NCI-H1092 treated with DMSO at 0.1 percent for 48 hours (cell line): ENCODE measurements around the gene CDH2.

ENCODE experiments used
- DNase-seq: peaks from one replicate; lab custom pipeline; 2025; lab: John Stamatoyannopoulos, UW

CDH2 gene

DNA sequence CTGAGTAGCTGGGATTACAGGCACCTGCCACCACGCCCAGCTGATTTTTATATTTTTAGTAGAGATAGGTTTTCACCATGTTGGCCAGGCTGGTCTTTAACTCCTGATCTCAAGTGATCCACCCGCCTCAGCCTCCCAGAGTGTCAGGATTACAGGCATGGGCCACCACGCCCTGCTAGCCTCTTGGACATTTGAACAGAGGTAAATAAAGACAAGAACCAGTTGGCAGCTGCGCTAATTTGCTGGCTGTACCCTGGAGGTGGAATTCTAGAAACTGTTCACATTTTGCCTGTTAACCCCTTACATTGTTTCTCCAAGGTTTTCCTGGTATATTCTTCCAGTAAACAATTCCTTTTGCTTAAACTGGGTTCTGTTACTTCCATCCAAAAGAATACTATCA, 132.9 kb downstream of the CDH2 start:
- DNase-seq, result no peak

- DNase-seq, result no peak
Observed at GRCh38 chr18:28043631-28044030, 133.3 kb downstream of the CDH2 start.

DNA sequence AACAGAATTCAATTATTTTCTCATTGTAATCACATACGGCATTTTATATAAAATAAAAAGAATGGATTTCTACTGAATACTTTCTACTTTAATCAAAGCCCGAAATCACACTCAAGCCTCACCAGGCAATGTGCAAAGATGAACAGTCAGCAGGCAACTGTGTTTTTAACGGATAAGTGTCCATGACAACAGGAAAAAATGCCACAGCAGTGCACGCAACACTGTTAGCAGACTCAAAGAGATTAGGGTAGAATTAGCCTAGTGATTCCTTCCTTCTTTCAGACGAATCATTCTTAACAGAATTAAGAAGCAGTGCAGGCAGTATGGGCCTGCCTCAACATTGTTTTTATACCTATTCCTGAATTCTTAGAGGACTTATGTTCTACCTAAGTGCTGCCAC, 135.6 kb downstream of the CDH2 start:
- DNase-seq, result no peak

- no peak for DNase-seq
Observed at GRCh38 chr18:28040716-28041115, 136.2 kb downstream of the CDH2 start.

- no peak for DNase-seq
Observed at GRCh38 chr18:28040211-28040610, 136.7 kb downstream of the CDH2 start.

DNA sequence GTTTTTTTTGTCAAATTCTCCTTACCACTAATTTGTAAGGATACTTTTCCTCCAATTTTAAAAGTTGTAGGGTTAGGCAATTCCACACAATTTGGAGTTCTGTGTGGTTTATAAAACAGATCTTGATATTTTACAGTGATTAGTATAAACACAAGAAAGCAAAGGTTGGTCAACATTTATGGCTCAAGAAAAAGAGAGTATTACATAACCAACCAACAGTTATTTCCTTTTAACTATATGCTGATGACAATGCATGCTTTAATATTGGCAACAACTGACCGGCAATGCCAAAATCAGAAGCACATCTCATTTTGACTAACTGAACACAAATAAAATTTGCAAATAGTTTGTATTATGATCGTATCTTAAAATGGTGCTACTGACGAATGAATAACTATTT, 137.2 kb downstream of the CDH2 start:
- DNase-seq, result no peak

DNA sequence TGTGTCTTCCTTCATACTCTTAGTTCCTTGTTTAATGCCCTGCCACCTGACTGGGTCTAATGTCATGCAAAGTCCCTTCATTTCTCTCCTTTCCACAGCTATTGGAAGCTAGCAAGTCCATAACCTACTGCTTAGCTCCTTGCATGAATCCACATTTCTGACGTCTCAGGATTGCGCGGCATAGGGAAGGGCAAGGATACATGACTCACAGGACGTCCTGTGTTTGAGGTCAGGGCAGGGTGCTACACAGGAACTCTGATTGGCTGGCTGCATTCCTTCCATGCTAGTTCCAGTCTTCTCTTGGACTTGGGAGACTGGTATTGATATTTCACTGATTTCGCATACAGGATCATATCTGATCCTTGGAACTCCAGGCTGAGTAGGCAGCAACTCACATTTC, 137.9 kb downstream of the CDH2 start:
- no peak for DNase-seq

GRCh38 chr18:28036488-28036887, 140.4 kb downstream of the CDH2 start:
- no peak for DNase-seq

DNA sequence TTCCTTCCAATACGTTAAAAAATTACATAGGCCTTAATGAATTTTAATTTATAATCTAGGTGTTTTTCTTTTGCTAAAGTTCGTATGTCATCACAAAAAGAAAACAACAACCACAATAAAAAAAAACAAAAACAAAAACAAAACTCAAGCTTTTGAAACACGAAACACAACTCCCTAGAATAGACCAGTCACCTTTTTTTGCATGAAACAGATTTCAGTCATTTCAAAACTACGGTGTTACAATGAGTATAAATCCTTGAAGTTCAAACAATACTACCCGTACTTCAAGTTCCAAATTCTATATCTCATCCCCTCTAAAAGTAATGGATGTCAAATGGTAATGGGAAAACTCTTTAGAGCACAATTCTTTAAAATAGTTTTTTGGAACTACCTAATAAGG, 142.4 kb downstream of the CDH2 start:
- DNase-seq, result no peak

DNA sequence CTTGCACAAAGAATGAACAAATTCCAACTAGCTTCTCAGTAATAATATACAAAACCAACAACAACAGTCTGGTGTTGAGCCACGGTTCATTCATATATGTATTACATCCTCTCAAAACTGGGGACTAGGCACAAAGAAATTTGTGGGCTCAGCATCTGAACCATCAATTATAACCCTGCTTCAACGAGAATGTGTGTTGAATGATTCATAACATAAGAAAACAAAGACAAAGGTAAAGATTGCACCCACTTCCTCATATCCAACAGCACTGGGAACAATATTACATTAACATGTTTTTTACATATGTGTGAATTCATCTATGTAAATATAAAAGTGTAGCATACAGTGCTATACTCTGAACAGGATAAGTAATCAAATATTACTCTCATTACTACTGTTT, 144.8 kb downstream of the CDH2 start:
- no peak for DNase-seq

- no peak for DNase-seq
Observed at GRCh38 chr18:28030458-28030857, 146.5 kb downstream of the CDH2 start.

- DNase-seq, result no peak
Observed at GRCh38 chr18:28027755-28028154, 149.2 kb downstream of the CDH2 start.

DNA sequence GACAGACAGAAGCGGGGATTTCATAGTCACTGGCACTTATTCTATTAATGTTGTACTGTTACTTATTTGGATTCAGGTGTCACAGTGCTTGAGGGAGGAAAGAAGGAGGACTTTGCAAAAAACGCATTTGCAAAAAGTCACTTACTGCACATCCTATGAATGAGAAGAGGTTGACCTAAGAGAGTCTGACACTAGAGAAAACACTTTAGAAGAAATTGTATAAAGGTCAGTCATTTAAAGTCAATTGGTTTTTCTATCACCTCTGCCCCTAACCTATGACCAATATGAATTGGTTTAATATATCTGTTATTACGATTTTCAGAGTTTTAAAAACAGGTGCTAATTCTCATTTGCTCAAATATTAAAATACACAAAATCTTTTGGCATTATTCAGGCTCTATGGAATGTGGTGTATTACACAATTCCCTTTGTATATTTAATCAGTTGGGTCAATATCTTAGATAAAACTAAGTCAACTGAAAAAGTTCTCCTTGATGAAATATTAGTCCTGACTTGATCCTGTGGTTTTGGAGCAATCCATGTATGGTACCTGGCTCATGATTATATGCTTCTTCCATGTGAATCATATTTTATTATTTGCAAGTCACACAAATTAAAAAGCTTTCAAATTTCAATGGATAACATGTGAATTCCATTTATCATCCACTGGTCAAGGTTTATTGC, 157.4 kb downstream of the CDH2 start:
- DNase-seq, result no peak

- DNase-seq, result no peak
Observed at GRCh38 chr18:28018351-28018750, 158.6 kb downstream of the CDH2 start.

- peak; percentile 11 for DNase-seq
Observed at GRCh38 chr18:28015671-28016070, 161.3 kb downstream of the CDH2 start.

- peak; percentile 22 for DNase-seq
Observed at GRCh38 chr18:28013066-28013465, 163.9 kb downstream of the CDH2 start.

DNA sequence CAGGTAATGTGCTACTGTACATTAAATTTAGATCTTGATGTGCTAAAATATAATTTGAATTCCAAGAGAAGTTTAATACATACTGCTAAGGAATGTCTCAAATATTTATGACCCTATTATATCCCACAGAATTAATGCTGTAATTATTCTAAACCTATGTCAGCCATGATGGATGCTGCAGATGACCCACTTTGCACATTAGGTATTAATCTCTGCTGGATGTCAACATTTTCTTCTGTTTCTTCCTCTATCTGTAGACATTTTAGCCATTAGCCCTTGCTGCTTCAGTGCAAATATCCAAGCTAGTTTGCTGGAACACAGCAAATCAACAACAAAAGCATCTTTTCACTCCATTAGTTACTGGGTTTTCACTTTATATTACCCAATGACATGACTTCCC, 164.6 kb downstream of the CDH2 start:
- DNase-seq, result no peak

DNA sequence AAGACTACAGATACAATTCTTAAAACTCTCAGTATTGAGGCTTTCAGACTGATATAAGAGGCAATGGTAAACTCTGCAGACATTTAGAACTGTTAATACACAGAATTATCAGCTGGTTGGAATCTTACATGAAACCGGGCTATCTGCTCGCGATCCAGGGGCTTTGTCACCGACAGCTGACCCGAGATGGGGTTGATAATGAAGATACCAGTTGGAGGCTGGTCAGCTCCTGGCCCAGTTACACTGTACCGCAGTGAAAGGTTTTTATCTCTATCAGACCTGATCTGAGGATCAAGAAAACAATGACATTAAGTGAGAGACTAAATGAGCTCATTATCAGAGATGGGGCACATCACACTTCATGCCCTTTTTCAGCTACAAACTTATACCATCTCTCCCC, 167.3 kb downstream of the CDH2 start:
- DNase-seq, result no peak

- DNase-seq, result no peak
Observed at GRCh38 chr18:28007841-28008240, 169.1 kb downstream of the CDH2 start.

DNA sequence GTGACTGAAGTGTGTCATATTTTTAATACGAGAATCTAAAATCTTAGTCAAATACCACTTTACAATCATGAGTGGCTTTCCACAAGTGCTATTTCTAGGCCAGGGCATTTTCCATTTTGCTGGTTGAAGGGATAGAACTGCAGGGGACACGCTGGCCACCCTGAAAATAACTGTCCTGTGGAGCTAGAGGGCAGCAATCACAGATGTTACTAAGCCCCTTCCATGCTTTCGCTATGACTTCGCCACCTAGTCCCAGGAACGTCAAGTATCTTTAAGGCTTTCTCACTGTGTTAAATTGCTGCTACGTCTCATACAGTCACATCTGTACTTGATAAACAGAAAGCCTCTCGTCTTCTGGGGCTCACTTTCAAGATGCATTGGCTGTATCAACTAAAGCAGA, 171.8 kb downstream of the CDH2 start:
- DNase-seq, result no peak

GRCh38 chr18:28004606-28005005, 172.3 kb downstream of the CDH2 start:
- DNase-seq, result no peak

- no peak for DNase-seq
Observed at GRCh38 chr18:28003451-28003850, 173.5 kb downstream of the CDH2 start.

- DNase-seq, result no peak
Observed at GRCh38 chr18:28002841-28003240, 174.1 kb downstream of the CDH2 start.

DNA sequence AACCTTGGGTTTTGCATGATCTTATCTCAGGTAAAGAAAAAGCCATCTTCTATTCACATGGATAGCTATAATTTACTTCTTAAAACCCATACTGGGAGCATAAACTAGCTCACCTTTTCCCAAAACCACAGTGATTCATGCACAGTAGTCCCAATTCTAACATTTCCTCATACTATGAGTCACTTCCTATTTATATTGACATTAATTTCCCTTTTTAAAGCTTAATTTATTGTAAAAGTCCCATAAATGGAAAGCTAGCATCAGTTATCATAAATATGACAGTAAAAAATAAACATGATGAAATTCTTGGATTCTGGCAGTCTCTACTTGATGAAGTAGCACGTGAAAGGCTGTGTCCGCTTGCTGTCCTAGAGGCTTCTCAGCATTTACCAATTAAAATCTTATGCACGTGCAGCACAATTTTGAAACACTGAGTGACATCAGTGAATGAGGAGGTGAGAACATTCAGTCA, 180.1 kb downstream of the CDH2 start:
- no peak for DNase-seq
